ENCODE results near the gene CACYBP.

Gene CACYBP

GRCh38 chr1:174971466-174971865 lies 28.3 kb upstream of the CACYBP start:
- ChIA-PET POLR2A (no interaction called here), CTCF (interaction anchor here (1.4 to 2.0 kb wide), 4 partner anchors 12 to 709 kb away, joined by 3 to 7 read pairs (median 5); no protein-coding TSS in a partner anchor)
- TF ChIP-seq CTCF (IDR thresholded peaks at IDR 0.05; ENCODE audit: control extremely low read depth, extremely low read depth, low read depth, missing control alignments), result no peak
- no peak for DNase-seq (ENCODE audit: extremely low spot score)

- no peak for DNase-seq (ENCODE audit: extremely low spot score)
- POLR2A ChIA-PET, result no interaction called here
- CTCF ChIA-PET, result interaction anchor here (1.4 to 1.8 kb wide), 4 partner anchors 15 to 710 kb away, joined by 3 to 5 read pairs (median 4); no protein-coding TSS in a partner anchor
- TF ChIP-seq CTCF (IDR thresholded peaks at IDR 0.05; ENCODE audit: control extremely low read depth, extremely low read depth, low read depth, missing control alignments), result no peak
Observed at GRCh38 chr1:174971902-174972301, 27.8 kb upstream of the CACYBP start.

GRCh38 chr1:174974711-174975119 lies 25.0 kb upstream of the CACYBP start:
- POLR2A ChIA-PET, result interaction anchor here (0.8 kb wide), 1 partner anchor 24 kb away, joined by 3 read pairs; no protein-coding TSS in a partner anchor
- TF ChIP-seq CTCF (IDR thresholded peaks at IDR 0.05; ENCODE audit: control extremely low read depth, extremely low read depth, low read depth, missing control alignments), result no peak
- no peak for DNase-seq (ENCODE audit: extremely low spot score)
- CTCF ChIA-PET, result interaction anchor here (0.7 to 1.9 kb wide), 5 partner anchors 8 to 40 kb away, joined by 3 to 5 read pairs (median 3); no protein-coding TSS in a partner anchor

- ChIA-PET CTCF (interaction anchor here (1.0 to 1.9 kb wide), 6 partner anchors 7 to 23 kb away, joined by 3 to 7 read pairs (median 4); no protein-coding TSS in a partner anchor), POLR2A (no interaction called here)
- no peak for DNase-seq (ENCODE audit: extremely low spot score)
- no peak for TF ChIP-seq CTCF (IDR thresholded peaks at IDR 0.05; ENCODE audit: control extremely low read depth, extremely low read depth, low read depth, missing control alignments)
Observed at GRCh38 chr1:174975764-174976163, 24.0 kb upstream of the CACYBP start.

GRCh38 chr1:174976436-174977108 lies 23.2 kb upstream of the CACYBP start:
- DNase-seq (ENCODE audit: extremely low spot score), result no peak
- ChIA-PET CTCF (interaction anchor here (0.9 to 1.7 kb wide), 7 partner anchors 9 to 22 kb away, joined by 3 to 7 read pairs (median 4); no protein-coding TSS in a partner anchor), POLR2A (no interaction called here)
- no peak for TF ChIP-seq CTCF (IDR thresholded peaks at IDR 0.05; ENCODE audit: control extremely low read depth, extremely low read depth, low read depth, missing control alignments)

GRCh38 chr1:174982971-174983689 lies 16.6 kb upstream of the CACYBP start:
- no peak for DNase-seq (ENCODE audit: extremely low spot score)
- POLR2A ChIA-PET, result no interaction called here
- TF ChIP-seq CTCF (IDR thresholded peaks at IDR 0.05; ENCODE audit: control extremely low read depth, extremely low read depth, low read depth, missing control alignments), result peak; percentile 47
- CTCF ChIA-PET, result interaction anchor here (0.8 to 6.9 kb wide), 17 partner anchors 8 to 721 kb away, joined by 3 to 58 read pairs (median 4); partner anchors contain the start of gene CACYBP
